Measurements from ENCODE around the gene CCDC188.

Gene CCDC188

DNA sequence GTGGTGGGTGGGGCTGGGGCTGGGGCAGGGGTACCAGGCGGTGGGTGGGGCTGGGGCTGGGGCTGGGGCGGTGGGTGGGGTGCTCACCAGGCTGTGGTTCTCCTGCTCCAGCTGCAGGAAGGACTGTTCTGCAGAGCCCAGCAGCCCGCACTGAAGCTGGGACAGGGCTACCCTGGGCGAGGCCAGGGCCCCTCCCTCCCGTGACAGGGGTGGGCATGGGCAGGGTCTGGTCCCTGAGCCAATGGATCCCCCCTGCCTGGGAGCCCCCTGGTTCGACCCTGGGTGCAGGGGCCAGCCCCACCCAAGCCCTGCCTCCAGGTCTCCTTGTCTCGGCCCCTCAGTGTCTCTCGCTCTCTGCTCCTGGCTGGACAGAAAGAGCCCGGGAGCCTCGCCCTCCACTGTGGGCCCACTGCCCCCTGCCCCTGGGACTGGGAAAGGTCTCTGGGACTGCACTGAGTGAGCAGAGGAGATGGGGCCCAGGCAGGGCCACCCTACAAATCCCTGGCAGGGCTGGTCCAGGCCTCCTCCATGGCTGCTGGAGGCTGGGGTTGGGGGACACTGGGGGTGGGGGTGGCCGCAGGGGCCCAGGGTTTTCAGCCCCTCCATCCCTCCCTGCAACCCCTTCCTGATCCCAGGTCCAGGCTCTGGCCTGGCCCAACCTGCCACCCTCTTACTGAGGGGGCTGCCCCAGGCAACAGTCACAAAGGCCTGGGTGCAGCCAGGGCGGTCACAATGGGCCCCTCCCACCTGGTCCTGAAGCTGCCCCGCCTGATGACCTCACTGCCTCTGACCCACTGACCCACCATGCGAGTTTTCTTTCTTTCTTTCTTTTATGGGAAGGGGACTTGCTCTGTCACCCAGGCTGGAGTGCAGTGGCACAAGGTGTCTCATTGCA lies at the start of gene CCDC188:
Gene CCDC188, minus strand, starts transcription at position 675 of the 895 bp plus-strand sequence. Its CDS starts 69 bp downstream, at position 606.
- no peak within 1 kb of the TSS for H3K4me3 ChIP-seq (replicated peaks; ENCODE audit: low read depth, low read length)

GRCh38 chr22:20199906-20200305 lies 49.1 kb upstream of the CCDC188 start:
- no peak overlapping the region for H3K4me3 ChIP-seq (replicated peaks; ENCODE audit: low read depth, low read length)
- TF ChIP-seq CTCF (IDR thresholded peaks at IDR 0.05; ENCODE audit: low read length, missing control alignments) = no peak
- no peak for DNase-seq (ENCODE audit: low read depth)

More for the DNA sequence above, at the start of gene CCDC188:
- DNase-seq (ENCODE audit: low read depth) = no peak
- TF ChIP-seq CTCF (IDR thresholded peaks at IDR 0.05; ENCODE audit: low read length, missing control alignments) = no peak

GRCh38 chr22:20199413-20199842 lies 48.6 kb upstream of the CCDC188 start:
- TF ChIP-seq CTCF (IDR thresholded peaks at IDR 0.05; ENCODE audit: low read length, missing control alignments) = no peak
- no peak for DNase-seq (ENCODE audit: low read depth)
- no peak overlapping the region for H3K4me3 ChIP-seq (replicated peaks; ENCODE audit: low read depth, low read length)

GRCh38 chr22:20198557-20199319 lies 47.9 kb upstream of the CCDC188 start:
- TF ChIP-seq CTCF (IDR thresholded peaks at IDR 0.05; ENCODE audit: low read length, missing control alignments) = no peak
- H3K4me3 ChIP-seq (replicated peaks; ENCODE audit: low read depth, low read length) = no peak overlapping the region
- DNase-seq (ENCODE audit: low read depth) = no peak

DNA sequence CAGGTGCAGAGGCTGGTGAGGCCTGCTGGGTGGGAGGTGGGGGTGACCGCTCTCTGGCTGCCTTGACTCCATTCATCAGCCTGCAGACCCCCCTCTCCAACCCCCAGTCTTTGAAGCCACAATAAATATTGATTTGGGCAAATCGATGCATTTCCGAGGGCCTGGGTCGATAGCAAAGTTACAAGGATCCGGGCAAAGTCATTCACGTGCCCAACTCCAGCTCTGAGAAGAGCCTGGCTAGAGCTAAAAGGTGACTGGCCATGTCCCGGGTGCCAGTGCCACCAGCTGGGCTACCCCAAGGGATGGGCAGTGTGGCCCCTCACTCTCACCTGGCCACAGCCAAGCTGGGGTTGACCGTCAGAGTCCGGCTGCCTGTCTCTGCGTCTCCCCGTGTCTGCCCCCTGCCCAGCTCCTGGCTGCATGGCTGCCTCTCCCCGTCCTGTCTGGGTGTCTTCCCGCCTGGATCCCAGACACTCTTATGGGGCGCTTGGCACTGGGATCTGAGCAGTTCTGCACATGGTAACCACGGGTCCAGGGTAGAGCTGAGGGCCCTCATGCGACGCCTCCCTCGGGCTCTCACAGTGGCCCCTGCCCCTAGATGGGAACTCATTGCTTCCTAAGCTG lies 46.7 kb upstream of the CCDC188 start:
- no peak overlapping the region for H3K4me3 ChIP-seq (replicated peaks; ENCODE audit: low read depth, low read length)
- no peak for TF ChIP-seq CTCF (IDR thresholded peaks at IDR 0.05; ENCODE audit: low read length, missing control alignments)
- DNase-seq (ENCODE audit: low read depth) = no peak

DNA sequence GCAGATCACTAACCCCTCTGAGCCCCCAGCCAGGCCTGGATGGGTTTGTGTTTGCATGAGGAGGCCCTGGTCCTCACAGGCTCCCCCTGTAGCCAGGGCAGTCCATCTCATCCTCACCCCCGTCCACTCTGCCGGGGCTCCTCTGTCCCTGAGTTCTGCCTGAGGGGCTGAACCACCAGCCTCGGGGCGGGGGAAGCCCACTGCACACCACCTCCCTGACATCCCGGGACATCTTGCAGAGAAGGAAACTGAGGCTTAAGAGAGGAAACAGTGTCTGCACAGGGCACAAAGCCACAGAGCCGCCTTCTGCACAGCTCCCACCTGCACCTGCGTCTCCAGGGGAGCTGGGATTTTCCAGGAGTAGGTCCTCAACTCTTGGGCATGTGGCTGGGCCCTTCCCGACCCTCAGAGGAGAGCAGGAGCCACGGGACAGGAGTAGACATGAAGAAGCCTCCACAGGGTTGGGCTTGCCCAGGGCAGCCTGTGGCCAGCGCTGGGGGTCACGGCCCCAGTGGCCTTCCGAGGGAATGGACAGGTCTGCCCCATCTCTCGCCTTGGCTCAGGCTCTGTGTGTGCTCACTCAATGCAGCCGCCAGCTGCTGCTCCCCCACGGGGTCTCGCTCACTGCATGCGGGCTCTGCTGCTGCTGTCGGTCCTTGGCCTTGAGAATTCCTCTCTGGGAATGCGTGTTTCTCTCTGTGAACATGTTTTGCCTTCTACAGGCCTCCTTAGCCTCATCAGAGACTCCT lies 45.4 kb upstream of the CCDC188 start:
- no peak overlapping the region for H3K4me3 ChIP-seq (replicated peaks; ENCODE audit: low read depth, low read length)
- no peak for DNase-seq (ENCODE audit: low read depth)
- no peak for TF ChIP-seq CTCF (IDR thresholded peaks at IDR 0.05; ENCODE audit: low read length, missing control alignments)

Measured in fibroblast of pulmonary artery (primary cell).